WTC11 (cell line): ENCODE data around the gene SPEM1. TPM values are rescaled to one million over a fixed set of nuclear protein-coding genes. Genes with fewer than 3 reads are reported as not detected.

Experiments
- ATAC-seq: fragments of 200-7000 bp; cut with Tn5 transposase; 2 replicates; pipeline ENCODE4 v1.10.0; 2021; ENCODE audit warnings: mild to moderate bottlenecking, moderate library complexity
- CTCF ChIA-PET: fragments of 300-600 bp; sonication (Branson Sonifier 250); formaldehyde crosslinking; loops from one replicate; lab custom pipeline; 2021; ENCODE audit warnings: antibody characterized with exemption; lab: Charles Lee
- POLR2A ChIA-PET: fragments of 350-600 bp; sonication (Branson Sonifier 250); formaldehyde crosslinking; loops from one replicate; lab custom pipeline; 2021; ENCODE audit warnings: antibody characterized with exemption; lab: Charles Lee
- DNase-seq: peaks from one replicate; pipeline ENCODE4 v3.0.0; 2021; ENCODE audit warnings: low spot score
- H3K27ac Mint-ChIP-seq: 2 replicates; pipeline ENCODE4 v1.8.0; 2021; ENCODE audit warnings: mixed read lengths
- H3K27me3 Mint-ChIP-seq: 2 replicates; pipeline ENCODE4 v1.8.0; 2021; ENCODE audit warnings: low read depth, mild to moderate bottlenecking, moderate library complexity, mixed read lengths
- H3K36me3 Mint-ChIP-seq: 2 replicates; pipeline ENCODE4 v1.8.0; 2021; ENCODE audit warnings: mixed read lengths
- H3K4me1 Mint-ChIP-seq: 2 replicates; pipeline ENCODE4 v1.8.0; 2022; ENCODE audit warnings: mixed read lengths
- H3K4me3 Mint-ChIP-seq: 2 replicates; pipeline ENCODE4 v1.8.0; 2021; ENCODE audit warnings: mild to moderate bottlenecking, moderate library complexity, mixed read lengths
- H3K9me3 Mint-ChIP-seq: 2 replicates; pipeline ENCODE4 v1.8.0; 2021; ENCODE audit warnings: mixed read lengths
- CREB1 ChIP-seq: sonication (generic); formaldehyde crosslinking; IDR thresholded peaks from 2 replicates; pipeline ENCODE4 v1.8.0; 2023; ENCODE audit warnings: mild to moderate bottlenecking, missing genetic modification reagents
- FOXJ3 ChIP-seq: sonication (generic); formaldehyde crosslinking; IDR thresholded peaks from 2 replicates; pipeline ENCODE4 v1.9.0; 2021; ENCODE audit warnings: missing genetic modification reagents, mild to moderate bottlenecking, borderline replicate concordance
- FOXK1 ChIP-seq: sonication (generic); formaldehyde crosslinking; IDR thresholded peaks from 2 replicates; pipeline ENCODE4 v1.8.0; 2022; ENCODE audit warnings: mild to moderate bottlenecking, moderate library complexity, missing genetic modification reagents
- JUN ChIP-seq: sonication (generic); formaldehyde crosslinking; IDR thresholded peaks from 2 replicates; pipeline ENCODE4 v1.8.0; 2023; ENCODE audit warnings: mild to moderate bottlenecking, missing genetic modification reagents
- MXD4 ChIP-seq: fragments of 250-450 bp; sonication (Bioruptor Pico); IDR thresholded peaks from 2 replicates; pipeline ENCODE4 v1.8.0; 2021; ENCODE audit warnings: mild to moderate bottlenecking, moderate library complexity, borderline replicate concordance
- OVOL2 ChIP-seq: fragments of 250-450 bp; sonication (Bioruptor Pico); IDR thresholded peaks from 2 replicates; pipeline ENCODE4 v1.9.0; 2021; ENCODE audit warnings: mild to moderate bottlenecking, borderline replicate concordance
- TEAD1 ChIP-seq: sonication (generic); formaldehyde crosslinking; IDR thresholded peaks from 2 replicates; pipeline ENCODE4 v1.8.0; 2022; ENCODE audit warnings: mild to moderate bottlenecking, missing genetic modification reagents
- TP53 ChIP-seq: sonication (generic); formaldehyde crosslinking; IDR thresholded peaks from 2 replicates; pipeline ENCODE4 v1.8.1; 2023; ENCODE audit warnings: mild to moderate bottlenecking, missing genetic modification reagents
- ZNF121 ChIP-seq: sonication (generic); formaldehyde crosslinking; IDR thresholded peaks from 2 replicates; pipeline ENCODE4 v1.8.0; 2023; ENCODE audit warnings: missing genetic modification reagents
- ZNF263 ChIP-seq: sonication (generic); formaldehyde crosslinking; IDR thresholded peaks from 2 replicates; pipeline ENCODE4 v1.8.1; 2022; ENCODE audit warnings: low read depth, mild to moderate bottlenecking, moderate library complexity, missing genetic modification reagents
- ZNF317 ChIP-seq: sonication (generic); formaldehyde crosslinking; IDR thresholded peaks from 2 replicates; pipeline ENCODE4 v1.8.1; 2023; ENCODE audit warnings: low read depth, mild to moderate bottlenecking, moderate library complexity, missing genetic modification reagents, borderline replicate concordance
- total RNA-seq: library from RNA; stranded (reverse); gene quantifications from 3 replicates; pipeline ENCODE4 v1.2.3, GENCODE V29; 2021
- TF ChIP-seq, protein P1 (sequence below): sonication (generic); formaldehyde crosslinking; conservative IDR thresholded peaks from 2 replicates; pipeline ENCODE4 v1.8.1; 2023; ENCODE audit warnings: mild to moderate bottlenecking, low read depth, missing genetic modification reagents, moderate library complexity
- TF ChIP-seq, protein P2 (sequence below): sonication (generic); formaldehyde crosslinking; IDR thresholded peaks from 2 replicates; pipeline ENCODE4 v1.8.0; 2023; ENCODE audit warnings: missing genetic modification reagents
- TF ChIP-seq, protein P3 (sequence below): sonication (generic); formaldehyde crosslinking; conservative IDR thresholded peaks from 2 replicates; pipeline ENCODE4 v1.8.1; 2022; ENCODE audit warnings: mild to moderate bottlenecking, missing genetic modification reagents
- TF ChIP-seq, protein P4 (sequence below): sonication (generic); formaldehyde crosslinking; IDR thresholded peaks from 2 replicates; pipeline ENCODE4 v1.8.0; 2022; ENCODE audit warnings: mild to moderate bottlenecking, missing genetic modification reagents
- TF ChIP-seq, protein P5 (sequence below): sonication (generic); formaldehyde crosslinking; IDR thresholded peaks from 2 replicates; pipeline ENCODE4 v1.8.0; 2023; ENCODE audit warnings: missing genetic modification reagents, mild to moderate bottlenecking, borderline replicate concordance

Gene SPEM1
- total RNA-seq, 1 experiment from 2014 or later = 0.35 TPM

DNA sequence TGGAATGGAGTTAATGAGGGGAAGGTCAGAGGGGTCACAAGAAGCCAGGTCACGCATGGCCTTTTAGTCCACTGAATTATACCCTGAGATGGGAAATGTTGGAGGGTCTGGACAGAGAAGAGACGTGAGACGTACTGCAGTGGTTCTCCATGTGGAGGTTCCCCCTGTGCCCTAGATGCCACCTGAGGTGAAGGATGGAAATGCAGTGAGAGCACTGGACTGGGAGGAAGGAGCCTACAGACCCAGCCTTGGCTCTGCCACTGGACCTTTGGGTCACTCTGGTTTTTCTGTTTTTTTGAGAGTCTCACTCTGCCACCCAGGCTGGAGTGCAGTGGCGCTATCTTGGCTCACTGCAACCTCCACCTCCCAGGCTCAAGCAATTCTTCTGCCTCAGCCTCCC, 24.0 kb upstream of the SPEM1 start:
- H3K36me3 Mint-ChIP-seq = peaks cover 9% of the 10 kb centered on the region
- ChIA-PET POLR2A (no interaction called here), CTCF (interaction anchor here (3.9 to 4.1 kb wide), 2 partner anchors 8 to 45 kb away, joined by 21 to 59 read pairs; partner anchors contain the start of genes FGF11 and TMEM256)
- H3K4me1 Mint-ChIP-seq = peaks cover 7% of the 10 kb centered on the region
- ATAC-seq = no peak
- no peaks in the 10 kb centered on the region; the same call in 1 of the 2 replicates for H3K27me3 Mint-ChIP-seq
- H3K4me3 Mint-ChIP-seq = no peak overlapping the region
- no peak for DNase-seq
- no peak for TF ChIP-seq FOXK1 (CRISPR knock-in tag)
- TF ChIP-seq, protein P1, sequence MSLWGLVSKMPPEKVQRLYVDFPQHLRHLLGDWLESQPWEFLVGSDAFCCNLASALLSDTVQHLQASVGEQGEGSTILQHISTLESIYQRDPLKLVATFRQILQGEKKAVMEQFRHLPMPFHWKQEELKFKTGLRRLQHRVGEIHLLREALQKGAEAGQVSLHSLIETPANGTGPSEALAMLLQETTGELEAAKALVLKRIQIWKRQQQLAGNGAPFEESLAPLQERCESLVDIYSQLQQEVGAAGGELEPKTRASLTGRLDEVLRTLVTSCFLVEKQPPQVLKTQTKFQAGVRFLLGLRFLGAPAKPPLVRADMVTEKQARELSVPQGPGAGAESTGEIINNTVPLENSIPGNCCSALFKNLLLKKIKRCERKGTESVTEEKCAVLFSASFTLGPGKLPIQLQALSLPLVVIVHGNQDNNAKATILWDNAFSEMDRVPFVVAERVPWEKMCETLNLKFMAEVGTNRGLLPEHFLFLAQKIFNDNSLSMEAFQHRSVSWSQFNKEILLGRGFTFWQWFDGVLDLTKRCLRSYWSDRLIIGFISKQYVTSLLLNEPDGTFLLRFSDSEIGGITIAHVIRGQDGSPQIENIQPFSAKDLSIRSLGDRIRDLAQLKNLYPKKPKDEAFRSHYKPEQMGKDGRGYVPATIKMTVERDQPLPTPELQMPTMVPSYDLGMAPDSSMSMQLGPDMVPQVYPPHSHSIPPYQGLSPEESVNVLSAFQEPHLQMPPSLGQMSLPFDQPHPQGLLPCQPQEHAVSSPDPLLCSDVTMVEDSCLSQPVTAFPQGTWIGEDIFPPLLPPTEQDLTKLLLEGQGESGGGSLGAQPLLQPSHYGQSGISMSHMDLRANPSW (CRISPR knock-in tag) = no peak
- TF ChIP-seq, protein P2, sequence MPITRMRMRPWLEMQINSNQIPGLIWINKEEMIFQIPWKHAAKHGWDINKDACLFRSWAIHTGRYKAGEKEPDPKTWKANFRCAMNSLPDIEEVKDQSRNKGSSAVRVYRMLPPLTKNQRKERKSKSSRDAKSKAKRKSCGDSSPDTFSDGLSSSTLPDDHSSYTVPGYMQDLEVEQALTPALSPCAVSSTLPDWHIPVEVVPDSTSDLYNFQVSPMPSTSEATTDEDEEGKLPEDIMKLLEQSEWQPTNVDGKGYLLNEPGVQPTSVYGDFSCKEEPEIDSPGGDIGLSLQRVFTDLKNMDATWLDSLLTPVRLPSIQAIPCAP = no peak
- TF ChIP-seq, protein P3, sequence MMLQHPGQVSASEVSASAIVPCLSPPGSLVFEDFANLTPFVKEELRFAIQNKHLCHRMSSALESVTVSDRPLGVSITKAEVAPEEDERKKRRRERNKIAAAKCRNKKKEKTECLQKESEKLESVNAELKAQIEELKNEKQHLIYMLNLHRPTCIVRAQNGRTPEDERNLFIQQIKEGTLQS (CRISPR knock-in tag) = no peak
- TF ChIP-seq TEAD1 (CRISPR knock-in tag) = no peak
- TF ChIP-seq, protein P4, sequence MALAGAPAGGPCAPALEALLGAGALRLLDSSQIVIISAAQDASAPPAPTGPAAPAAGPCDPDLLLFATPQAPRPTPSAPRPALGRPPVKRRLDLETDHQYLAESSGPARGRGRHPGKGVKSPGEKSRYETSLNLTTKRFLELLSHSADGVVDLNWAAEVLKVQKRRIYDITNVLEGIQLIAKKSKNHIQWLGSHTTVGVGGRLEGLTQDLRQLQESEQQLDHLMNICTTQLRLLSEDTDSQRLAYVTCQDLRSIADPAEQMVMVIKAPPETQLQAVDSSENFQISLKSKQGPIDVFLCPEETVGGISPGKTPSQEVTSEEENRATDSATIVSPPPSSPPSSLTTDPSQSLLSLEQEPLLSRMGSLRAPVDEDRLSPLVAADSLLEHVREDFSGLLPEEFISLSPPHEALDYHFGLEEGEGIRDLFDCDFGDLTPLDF (CRISPR knock-in tag) = no peak
- TF ChIP-seq, protein P5, sequence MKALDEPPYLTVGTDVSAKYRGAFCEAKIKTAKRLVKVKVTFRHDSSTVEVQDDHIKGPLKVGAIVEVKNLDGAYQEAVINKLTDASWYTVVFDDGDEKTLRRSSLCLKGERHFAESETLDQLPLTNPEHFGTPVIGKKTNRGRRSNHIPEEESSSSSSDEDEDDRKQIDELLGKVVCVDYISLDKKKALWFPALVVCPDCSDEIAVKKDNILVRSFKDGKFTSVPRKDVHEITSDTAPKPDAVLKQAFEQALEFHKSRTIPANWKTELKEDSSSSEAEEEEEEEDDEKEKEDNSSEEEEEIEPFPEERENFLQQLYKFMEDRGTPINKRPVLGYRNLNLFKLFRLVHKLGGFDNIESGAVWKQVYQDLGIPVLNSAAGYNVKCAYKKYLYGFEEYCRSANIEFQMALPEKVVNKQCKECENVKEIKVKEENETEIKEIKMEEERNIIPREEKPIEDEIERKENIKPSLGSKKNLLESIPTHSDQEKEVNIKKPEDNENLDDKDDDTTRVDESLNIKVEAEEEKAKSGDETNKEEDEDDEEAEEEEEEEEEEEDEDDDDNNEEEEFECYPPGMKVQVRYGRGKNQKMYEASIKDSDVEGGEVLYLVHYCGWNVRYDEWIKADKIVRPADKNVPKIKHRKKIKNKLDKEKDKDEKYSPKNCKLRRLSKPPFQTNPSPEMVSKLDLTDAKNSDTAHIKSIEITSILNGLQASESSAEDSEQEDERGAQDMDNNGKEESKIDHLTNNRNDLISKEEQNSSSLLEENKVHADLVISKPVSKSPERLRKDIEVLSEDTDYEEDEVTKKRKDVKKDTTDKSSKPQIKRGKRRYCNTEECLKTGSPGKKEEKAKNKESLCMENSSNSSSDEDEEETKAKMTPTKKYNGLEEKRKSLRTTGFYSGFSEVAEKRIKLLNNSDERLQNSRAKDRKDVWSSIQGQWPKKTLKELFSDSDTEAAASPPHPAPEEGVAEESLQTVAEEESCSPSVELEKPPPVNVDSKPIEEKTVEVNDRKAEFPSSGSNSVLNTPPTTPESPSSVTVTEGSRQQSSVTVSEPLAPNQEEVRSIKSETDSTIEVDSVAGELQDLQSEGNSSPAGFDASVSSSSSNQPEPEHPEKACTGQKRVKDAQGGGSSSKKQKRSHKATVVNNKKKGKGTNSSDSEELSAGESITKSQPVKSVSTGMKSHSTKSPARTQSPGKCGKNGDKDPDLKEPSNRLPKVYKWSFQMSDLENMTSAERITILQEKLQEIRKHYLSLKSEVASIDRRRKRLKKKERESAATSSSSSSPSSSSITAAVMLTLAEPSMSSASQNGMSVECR (CRISPR knock-in tag) = no peak
- TF ChIP-seq MXD4 = no peak
- no peak for TF ChIP-seq ZNF263 (CRISPR knock-in tag)
- no peak for TF ChIP-seq TP53 (CRISPR knock-in tag)
- TF ChIP-seq CREB1 (CRISPR knock-in tag) = no peak
- TF ChIP-seq ZNF317 (CRISPR knock-in tag) = no peak
- no peak for TF ChIP-seq JUN (CRISPR knock-in tag)
- H3K9me3 Mint-ChIP-seq = no peaks in the 10 kb centered on the region
- no peak overlapping the region for H3K27ac Mint-ChIP-seq

DNA sequence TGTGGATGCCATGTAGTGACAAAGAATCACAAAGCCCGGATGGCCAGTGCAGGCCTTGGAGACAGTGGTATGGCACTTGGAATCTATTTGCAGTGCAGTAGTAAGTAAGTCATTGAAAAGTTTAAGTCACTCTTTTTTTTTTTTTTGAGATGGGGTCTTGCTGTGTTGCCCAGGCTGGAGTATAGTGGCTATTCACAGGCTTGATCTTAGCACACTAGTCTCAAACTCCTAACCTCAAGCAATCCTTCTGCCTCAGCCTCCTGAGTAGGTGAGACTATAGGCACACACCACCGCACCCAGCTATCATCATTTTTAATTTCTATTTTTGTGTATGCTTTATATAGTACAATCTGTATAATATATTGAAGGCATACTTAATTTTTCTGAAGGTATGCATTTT, 21.5 kb upstream of the SPEM1 start:
- no peak for ATAC-seq
- no peak for DNase-seq
- peaks cover 12% of the 10 kb centered on the region for H3K4me1 Mint-ChIP-seq
- no peaks in the 10 kb centered on the region for H3K9me3 Mint-ChIP-seq
- peak; percentile 84 for TF ChIP-seq ZNF121 (CRISPR knock-in tag)
- TF ChIP-seq OVOL2 (CRISPR knock-in tag) = no peak
- TF ChIP-seq FOXJ3 (CRISPR knock-in tag) = no peak
- H3K27me3 Mint-ChIP-seq = no peaks in the 10 kb centered on the region; the same call in 1 of the 2 replicates
- H3K36me3 Mint-ChIP-seq = peaks cover 4% of the 10 kb centered on the region
- H3K27ac Mint-ChIP-seq = no peak overlapping the region
- H3K4me3 Mint-ChIP-seq = no peak overlapping the region
- POLR2A ChIA-PET = interaction anchor here (0.6 kb wide), 1 partner anchor 14 kb away, joined by 4 read pairs; no protein-coding TSS in a partner anchor
- CTCF ChIA-PET = interaction anchor here (0.6 to 2.0 kb wide), 6 partner anchors 42 to 1600 kb away, joined by 3 to 9 read pairs (median 4); partner anchors contain the start of genes ACAP1 and SLC2A4
